ENCODE data around the gene ANKRD33B. TPM values are rescaled to one million over a fixed set of nuclear protein-coding genes. Genes with fewer than 3 reads are reported as not detected.

ANKRD33B gene
- total RNA-seq, 1 experiment from 2014 or later = 14.9 TPM

DNA sequence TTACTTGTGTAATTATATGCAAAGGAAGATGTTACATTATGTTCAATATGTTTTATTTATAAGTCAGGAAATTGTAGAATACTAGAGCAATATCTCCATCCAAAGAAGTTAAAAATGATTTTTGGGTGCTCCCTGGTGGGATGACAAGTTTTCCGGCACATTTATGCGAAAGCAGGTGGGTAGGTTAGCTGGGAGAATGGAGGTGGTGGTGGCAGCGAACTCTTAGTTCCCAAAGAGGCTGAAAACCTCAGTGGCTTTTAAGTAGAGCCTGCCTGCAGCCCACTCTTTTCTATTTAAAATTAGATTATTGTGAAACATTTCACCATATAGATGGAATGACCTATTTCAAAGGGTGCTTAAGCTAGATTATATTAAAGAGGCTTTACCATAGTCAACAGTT lies 51.8 kb downstream of the ANKRD33B start:
- ATAC-seq (no peak), DNase-seq (no peak)
- H3K9me3 ChIP-seq (ENCODE audit: low read length) = 0 out of 2 replicates have a peak, but pooled peaks cover 3% of the 10 kb centered on the region
- intact Hi-C loops (cut with micrococcal nuclease) = no loop called here
- H3K4me2 ChIP-seq (ENCODE audit: low read length) = no peak overlapping the region
- no peak overlapping the region for H3K9ac ChIP-seq (ENCODE audit: low read length)
- POLR2A ChIA-PET (ENCODE audit: unreplicated experiment) = no interaction called here
- no peak overlapping the region for H2AFZ ChIP-seq (ENCODE audit: low read length)
- no peaks in the 10 kb centered on the region for H4K20me1 ChIP-seq (ENCODE audit: low read length)
- no peaks in the 10 kb centered on the region for H3K79me2 ChIP-seq (ENCODE audit: low read length)
- H3K4me3 ChIP-seq (ENCODE audit: low read length) = no peak overlapping the region
- no peaks in the 10 kb centered on the region for H3K4me1 ChIP-seq (ENCODE audit: insufficient read depth, low read length)
- no peaks in the 10 kb centered on the region for H3K27me3 ChIP-seq (ENCODE audit: low read length)
- TF ChIP-seq, protein P1, sequence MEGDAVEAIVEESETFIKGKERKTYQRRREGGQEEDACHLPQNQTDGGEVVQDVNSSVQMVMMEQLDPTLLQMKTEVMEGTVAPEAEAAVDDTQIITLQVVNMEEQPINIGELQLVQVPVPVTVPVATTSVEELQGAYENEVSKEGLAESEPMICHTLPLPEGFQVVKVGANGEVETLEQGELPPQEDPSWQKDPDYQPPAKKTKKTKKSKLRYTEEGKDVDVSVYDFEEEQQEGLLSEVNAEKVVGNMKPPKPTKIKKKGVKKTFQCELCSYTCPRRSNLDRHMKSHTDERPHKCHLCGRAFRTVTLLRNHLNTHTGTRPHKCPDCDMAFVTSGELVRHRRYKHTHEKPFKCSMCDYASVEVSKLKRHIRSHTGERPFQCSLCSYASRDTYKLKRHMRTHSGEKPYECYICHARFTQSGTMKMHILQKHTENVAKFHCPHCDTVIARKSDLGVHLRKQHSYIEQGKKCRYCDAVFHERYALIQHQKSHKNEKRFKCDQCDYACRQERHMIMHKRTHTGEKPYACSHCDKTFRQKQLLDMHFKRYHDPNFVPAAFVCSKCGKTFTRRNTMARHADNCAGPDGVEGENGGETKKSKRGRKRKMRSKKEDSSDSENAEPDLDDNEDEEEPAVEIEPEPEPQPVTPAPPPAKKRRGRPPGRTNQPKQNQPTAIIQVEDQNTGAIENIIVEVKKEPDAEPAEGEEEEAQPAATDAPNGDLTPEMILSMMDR (conservative IDR thresholded peaks at IDR 0.05; ENCODE audit: low read depth, low read length) = no peak
- no peak for TF ChIP-seq EZH2 (IDR thresholded peaks at IDR 0.05; ENCODE audit: low read length, unreplicated experiment)
- TF ChIP-seq EZH2phosphoT487 (IDR thresholded peaks at IDR 0.05; ENCODE audit: borderline replicate concordance, low read length) = no peak
- BruUV-seq (replicated peaks) = no TSS peak
- CTCF ChIA-PET = no interaction called here
- no peaks in the 10 kb centered on the region for H3F3A ChIP-seq (ENCODE audit: low read length, unreplicated experiment)
- peaks cover 12% of the 10 kb centered on the region; the same call in 1 of the 2 replicates for H3K36me3 ChIP-seq (ENCODE audit: low read depth, low read length)
- H3K9me2 ChIP-seq (replicated peaks; ENCODE audit: low read length) = no peaks in the 10 kb centered on the region
- no peak overlapping the region for H3K27ac ChIP-seq (ENCODE audit: low read length)

GRCh38 chr5:10617103-10617502 lies 53.2 kb downstream of the ANKRD33B start:
- H3K27ac ChIP-seq (ENCODE audit: low read length) = no peak overlapping the region
- peaks cover 23% of the 10 kb centered on the region; the same call in 1 of the 2 replicates for H3K36me3 ChIP-seq (ENCODE audit: low read depth, low read length)
- ATAC-seq (no peak), DNase-seq (no peak)
- H3K9me3 ChIP-seq (ENCODE audit: low read length) = peaks cover 8% of the 10 kb centered on the region
- H3K9ac ChIP-seq (ENCODE audit: low read length) = no peak overlapping the region
- no peaks in the 10 kb centered on the region for H3K9me2 ChIP-seq (replicated peaks; ENCODE audit: low read length)
- POLR2A ChIA-PET (ENCODE audit: unreplicated experiment) = no interaction called here
- no peaks in the 10 kb centered on the region for H3K79me2 ChIP-seq (ENCODE audit: low read length)
- H3K4me1 ChIP-seq (ENCODE audit: insufficient read depth, low read length) = no peaks in the 10 kb centered on the region
- no peaks in the 10 kb centered on the region for H4K20me1 ChIP-seq (ENCODE audit: low read length)
- H3K27me3 ChIP-seq (ENCODE audit: low read length) = no peaks in the 10 kb centered on the region
- no peaks in the 10 kb centered on the region for H3F3A ChIP-seq (ENCODE audit: low read length, unreplicated experiment)
- H3K4me2 ChIP-seq (ENCODE audit: low read length) = no peak overlapping the region
- intact Hi-C loops (cut with micrococcal nuclease) = no loop called here
- TF ChIP-seq EZH2 (IDR thresholded peaks at IDR 0.05; ENCODE audit: low read length, unreplicated experiment) (no peak), EZH2phosphoT487 (IDR thresholded peaks at IDR 0.05; ENCODE audit: borderline replicate concordance, low read length) (no peak)
- TF ChIP-seq, protein P1 (conservative IDR thresholded peaks at IDR 0.05; ENCODE audit: low read depth, low read length) = no peak
- BruUV-seq (replicated peaks) = no TSS peak
- no peak overlapping the region for H3K4me3 ChIP-seq (ENCODE audit: low read length)
- H2AFZ ChIP-seq (ENCODE audit: low read length) = no peak overlapping the region
- CTCF ChIA-PET = no interaction called here

GRCh38 chr5:10618311-10618710 lies 54.4 kb downstream of the ANKRD33B start:
- intact Hi-C loops (cut with micrococcal nuclease) = no loop called here
- H2AFZ ChIP-seq (ENCODE audit: low read length) = no peak overlapping the region
- TF ChIP-seq, protein P1 (conservative IDR thresholded peaks at IDR 0.05; ENCODE audit: low read depth, low read length) = no peak
- TF ChIP-seq EZH2phosphoT487 (IDR thresholded peaks at IDR 0.05; ENCODE audit: borderline replicate concordance, low read length) (no peak), EZH2 (IDR thresholded peaks at IDR 0.05; ENCODE audit: low read length, unreplicated experiment) (no peak)
- ChIA-PET CTCF (no interaction called here), POLR2A (ENCODE audit: unreplicated experiment) (no interaction called here)
- H3K4me1 ChIP-seq (ENCODE audit: insufficient read depth, low read length) = no peaks in the 10 kb centered on the region
- no peak overlapping the region for H3K4me3 ChIP-seq (ENCODE audit: low read length)
- ATAC-seq (no peak), DNase-seq (no peak)
- H4K20me1 ChIP-seq (ENCODE audit: low read length) = no peaks in the 10 kb centered on the region
- H3K9ac ChIP-seq (ENCODE audit: low read length) = no peak overlapping the region
- no peaks in the 10 kb centered on the region for H3F3A ChIP-seq (ENCODE audit: low read length, unreplicated experiment)
- no peak overlapping the region for H3K27ac ChIP-seq (ENCODE audit: low read length)
- no peaks in the 10 kb centered on the region for H3K9me2 ChIP-seq (replicated peaks; ENCODE audit: low read length)
- peaks cover 8% of the 10 kb centered on the region for H3K9me3 ChIP-seq (ENCODE audit: low read length)
- no peaks in the 10 kb centered on the region for H3K79me2 ChIP-seq (ENCODE audit: low read length)
- BruUV-seq (replicated peaks) = no TSS peak
- no peak overlapping the region for H3K4me2 ChIP-seq (ENCODE audit: low read length)
- H3K36me3 ChIP-seq (ENCODE audit: low read depth, low read length) = peaks cover 23% of the 10 kb centered on the region; the same call in 1 of the 2 replicates
- no peaks in the 10 kb centered on the region for H3K27me3 ChIP-seq (ENCODE audit: low read length)

All from PC-3 (cell line).